Parathyroid adenoma (tissue), 2 donors: ENCODE results near the gene OSBPL8.

ENCODE experiments used
- H2AFZ ChIP-seq: fragments of 300-600 bp; sonication (generic); one replicate; pipeline ENCODE4 v1.7.0; 2017; ENCODE audit warnings: antibody characterized with exemption, mild to moderate bottlenecking
- H3K27ac ChIP-seq: fragments of 300-600 bp; sonication (generic); one replicate; pipeline ENCODE4 v1.7.0; 2017
- H3K27me3 ChIP-seq: fragments of 300-600 bp; sonication (generic); one replicate; pipeline ENCODE4 v1.7.0; 2017; ENCODE audit warnings: low read length; ENCODE audit not compliant: control insufficient read depth, insufficient read depth
- H3K36me3 ChIP-seq: fragments of 300-600 bp; sonication (generic); one replicate; pipeline ENCODE4 v1.7.0; 2017; ENCODE audit warnings: low read length; ENCODE audit not compliant: control insufficient read depth, insufficient read depth
- H3K4me1 ChIP-seq: fragments of 300-600 bp; sonication (generic); one replicate; pipeline ENCODE4 v1.7.0; 2017; ENCODE audit warnings: control low read depth
- H3K4me2 ChIP-seq: fragments of 300-600 bp; sonication (generic); one replicate; pipeline ENCODE4 v1.7.0; 2017; ENCODE audit warnings: low read length
- H3K4me3 ChIP-seq: fragments of 300-600 bp; sonication (generic); one replicate; pipeline ENCODE4 v1.7.0; 2017; ENCODE audit warnings: low read depth, low read length
- H3K79me2 ChIP-seq: fragments of 300-600 bp; sonication (generic); one replicate; pipeline ENCODE4 v1.7.0; 2017; ENCODE audit warnings: control low read depth
- H3K9ac ChIP-seq: fragments of 300-600 bp; sonication (generic); one replicate; pipeline ENCODE4 v1.7.0; 2017; ENCODE audit warnings: mild to moderate bottlenecking
- H3K9me3 ChIP-seq: fragments of 300-600 bp; sonication (generic); one replicate; pipeline ENCODE4 v1.7.0; 2017; ENCODE audit warnings: low read length; ENCODE audit not compliant: control insufficient read depth
- TF ChIP-seq, protein P1 (sequence below): fragments of 300-600 bp; sonication (generic); IDR thresholded peaks from one replicate; pipeline ENCODE4 v1.7.0; 2017; ENCODE audit warnings: antibody characterized with exemption, mild to moderate bottlenecking
- donor health status: primary hyperparathyroidism.

Gene OSBPL8

DNA sequence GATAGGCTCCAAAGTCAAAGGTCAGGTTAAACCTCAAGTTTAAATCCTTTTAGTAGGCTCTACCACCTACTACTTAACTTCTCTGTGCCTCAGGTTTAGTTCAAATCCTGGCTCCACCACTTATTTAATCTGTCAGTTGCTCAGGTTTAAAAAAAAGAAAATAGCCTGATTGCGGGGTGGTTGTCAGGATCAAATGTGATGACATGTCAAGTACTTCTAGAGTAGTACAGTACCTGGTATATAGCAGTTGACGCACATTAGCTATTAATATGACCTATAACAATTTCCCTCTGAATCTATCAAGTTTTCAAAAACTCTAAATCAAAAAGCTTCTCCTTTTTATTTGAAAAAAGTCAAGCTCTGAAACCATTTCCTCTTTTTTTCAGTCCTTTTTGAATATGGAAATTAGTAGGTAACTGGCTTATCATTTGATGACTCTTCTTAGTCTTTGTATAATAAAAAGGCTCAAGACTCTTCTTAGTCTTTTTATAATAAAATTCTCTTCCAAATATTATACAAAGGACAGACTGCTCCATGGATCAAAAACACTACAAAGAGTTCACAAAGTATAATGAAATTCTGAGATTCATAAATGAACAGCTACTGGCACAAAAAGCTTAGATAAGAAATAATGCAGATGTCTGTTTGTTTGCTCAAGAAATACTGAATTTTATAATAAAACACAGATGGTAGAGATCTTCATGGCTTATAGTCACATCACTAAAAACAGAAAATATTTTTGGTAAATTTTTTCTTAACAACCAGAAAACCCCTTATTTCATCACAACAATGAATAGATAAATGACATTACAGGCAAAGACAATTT is 5.0 kb downstream of the OSBPL8 start:
- TF ChIP-seq, protein P1, sequence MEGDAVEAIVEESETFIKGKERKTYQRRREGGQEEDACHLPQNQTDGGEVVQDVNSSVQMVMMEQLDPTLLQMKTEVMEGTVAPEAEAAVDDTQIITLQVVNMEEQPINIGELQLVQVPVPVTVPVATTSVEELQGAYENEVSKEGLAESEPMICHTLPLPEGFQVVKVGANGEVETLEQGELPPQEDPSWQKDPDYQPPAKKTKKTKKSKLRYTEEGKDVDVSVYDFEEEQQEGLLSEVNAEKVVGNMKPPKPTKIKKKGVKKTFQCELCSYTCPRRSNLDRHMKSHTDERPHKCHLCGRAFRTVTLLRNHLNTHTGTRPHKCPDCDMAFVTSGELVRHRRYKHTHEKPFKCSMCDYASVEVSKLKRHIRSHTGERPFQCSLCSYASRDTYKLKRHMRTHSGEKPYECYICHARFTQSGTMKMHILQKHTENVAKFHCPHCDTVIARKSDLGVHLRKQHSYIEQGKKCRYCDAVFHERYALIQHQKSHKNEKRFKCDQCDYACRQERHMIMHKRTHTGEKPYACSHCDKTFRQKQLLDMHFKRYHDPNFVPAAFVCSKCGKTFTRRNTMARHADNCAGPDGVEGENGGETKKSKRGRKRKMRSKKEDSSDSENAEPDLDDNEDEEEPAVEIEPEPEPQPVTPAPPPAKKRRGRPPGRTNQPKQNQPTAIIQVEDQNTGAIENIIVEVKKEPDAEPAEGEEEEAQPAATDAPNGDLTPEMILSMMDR, result no peak
- Histone ChIP-seq H2AFZ (no peak overlapping the region), H3K4me2 (no peak overlapping the region), H3K79me2 (peaks cover 46% of the 10 kb centered on the region), H3K9ac (no peak overlapping the region), H3K9me3 (no peaks in the 10 kb centered on the region), H3K4me1 (peaks cover under 1% of the 10 kb centered on the region), H3K27me3 (no peaks in the 10 kb centered on the region), H3K36me3 (no peaks in the 10 kb centered on the region), H3K27ac (no peak overlapping the region), H3K4me3 (no peak overlapping the region)

DNA sequence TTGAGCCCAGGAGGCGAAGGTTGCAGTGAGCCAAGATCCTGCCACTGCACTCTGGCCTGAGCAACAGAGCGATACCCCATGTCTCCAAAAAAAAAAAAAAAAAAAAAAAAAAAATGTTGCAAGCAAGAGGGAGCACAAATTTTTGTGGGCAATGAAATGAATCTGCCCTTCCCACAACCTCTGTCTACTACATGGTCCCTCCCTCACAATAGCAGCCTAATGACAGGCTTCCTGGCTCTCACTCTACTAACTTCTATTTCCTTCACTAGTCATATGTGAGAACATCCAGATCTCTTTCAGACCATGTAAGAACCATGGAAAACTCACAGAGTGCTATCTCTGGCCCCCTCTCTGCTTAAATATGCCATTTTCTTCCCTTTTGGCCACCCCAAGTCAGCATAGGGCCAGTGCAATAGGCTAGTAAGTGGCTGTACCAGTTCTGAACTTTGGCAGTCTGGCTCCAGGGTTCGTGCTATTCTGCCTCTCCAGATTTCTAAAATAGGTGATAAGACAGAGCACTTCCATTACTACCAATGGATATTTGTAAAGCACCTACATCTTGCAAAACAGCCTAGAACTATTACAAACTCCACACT is 7.1 kb downstream of the OSBPL8 start:
- H3K4me1 ChIP-seq, result peaks cover 10% of the 10 kb centered on the region
- H3K36me3 ChIP-seq, result no peaks in the 10 kb centered on the region
- no peak overlapping the region for H2AFZ ChIP-seq
- H3K4me3 ChIP-seq, result no peak overlapping the region
- H3K4me2 ChIP-seq, result no peak overlapping the region
- no peaks in the 10 kb centered on the region for H3K27me3 ChIP-seq
- H3K9me3 ChIP-seq, result no peaks in the 10 kb centered on the region
- TF ChIP-seq, protein P1, result no peak
- H3K9ac ChIP-seq, result no peak overlapping the region
- H3K27ac ChIP-seq, result no peak overlapping the region
- peaks cover 60% of the 10 kb centered on the region for H3K79me2 ChIP-seq

DNA sequence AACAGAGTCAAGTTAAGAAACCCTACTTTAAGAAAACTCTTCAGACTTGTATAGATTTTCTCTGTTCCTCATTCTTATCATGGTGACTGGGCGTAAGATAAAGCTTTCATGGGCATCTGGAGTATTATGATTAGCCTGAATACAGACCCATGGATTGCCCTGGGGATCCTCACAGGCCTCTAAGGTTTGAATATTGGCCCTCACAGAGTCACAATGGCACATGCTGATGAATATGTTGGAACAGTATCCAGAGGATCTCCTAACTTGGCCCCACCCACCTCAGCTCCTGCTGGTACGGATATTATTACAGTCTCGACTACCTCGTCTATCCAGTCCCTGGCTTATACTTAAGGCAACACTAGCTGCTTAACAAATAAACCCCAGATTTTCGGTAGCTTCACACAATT is 8.1 kb downstream of the OSBPL8 start:
- Histone ChIP-seq H3K9me3 (no peaks in the 10 kb centered on the region), H3K4me3 (no peak overlapping the region), H3K27ac (no peak overlapping the region), H3K4me2 (no peak overlapping the region), H3K79me2 (peaks cover 52% of the 10 kb centered on the region), H3K36me3 (no peaks in the 10 kb centered on the region), H3K9ac (no peak overlapping the region), H2AFZ (no peak overlapping the region), H3K4me1 (peaks cover 10% of the 10 kb centered on the region), H3K27me3 (no peaks in the 10 kb centered on the region)
- TF ChIP-seq, protein P1, result no peak

DNA sequence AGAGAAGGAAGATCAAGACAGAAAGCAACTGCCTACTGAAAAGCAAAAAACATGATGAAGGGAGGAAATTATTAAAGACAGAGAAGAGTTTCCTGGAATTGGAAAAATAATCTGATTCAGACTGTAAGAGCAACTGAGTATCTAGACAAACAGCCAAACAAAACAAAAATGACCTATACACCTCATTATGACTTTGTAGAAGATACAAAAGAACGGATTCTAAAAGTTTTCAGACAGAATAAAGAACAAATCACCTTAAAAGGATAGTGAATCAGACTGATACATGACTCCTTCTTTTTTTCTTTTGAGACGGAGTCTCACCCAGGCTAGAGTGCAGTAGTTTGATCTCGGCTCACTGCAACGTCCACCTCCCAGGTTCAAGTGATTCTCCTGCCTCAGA is 10.4 kb downstream of the OSBPL8 start:
- no peaks in the 10 kb centered on the region for H3K27me3 ChIP-seq
- no peaks in the 10 kb centered on the region for H3K9me3 ChIP-seq
- H2AFZ ChIP-seq, result no peak overlapping the region
- H3K4me2 ChIP-seq, result no peak overlapping the region
- no peak overlapping the region for H3K9ac ChIP-seq
- peaks cover 10% of the 10 kb centered on the region for H3K4me1 ChIP-seq
- H3K36me3 ChIP-seq, result no peaks in the 10 kb centered on the region
- TF ChIP-seq, protein P1, result no peak
- peaks cover 48% of the 10 kb centered on the region for H3K79me2 ChIP-seq
- no peak overlapping the region for H3K27ac ChIP-seq
- no peak overlapping the region for H3K4me3 ChIP-seq
